Adrenal gland (tissue), 5 donors: ENCODE data around the gene CFAP47.

Experiments used
- CTCF ChIP-seq, 6 experiments: fragments of 450-650 bp in 4 of 6; fragments of 200-600 bp in 2 of 6; sonication (generic) in 1 of 6; IDR thresholded peaks; 1 replicate in 5 of 6; 2 replicates in 1 of 6; pipeline versions ENCODE4 v1.5.1 to v1.8.0; 2016 to 2021; ENCODE audit warnings: antibody characterized with exemption in 6 of 6, mild to moderate bottlenecking in 2 of 6, moderate library complexity in 1 of 6
- POLR2A ChIP-seq, 2 donors: fragments of 450-650 bp; IDR thresholded peaks; one replicate each; pipeline ENCODE4 v1.6.1; 2017; ENCODE audit warnings: antibody characterized with exemption in 2 of 2, mild to moderate bottlenecking in 2 of 2, moderate library complexity in 1 of 2
- donor health status: DM: no; HTN: no; CAD: no.

- peak; percentile 43 to 62 (median 52) for TF ChIP-seq CTCF (IDR thresholded peaks at IDR 0.05)
- TF ChIP-seq POLR2A (IDR thresholded peaks at IDR 0.05), result no peak
Observed at GRCh38 chrX:35890699-35891098, 28.8 kb upstream of the CFAP47 start.
